Measurements from ENCODE around the gene EIF2AK3. TPM values are rescaled to one million over a fixed set of nuclear protein-coding genes. Genes with fewer than 3 reads are reported as not detected.

EIF2AK3 gene
- total RNA-seq, 1 donor: 25.9 TPM

GRCh38 chr2:88540346-88540745 lies 86.9 kb downstream of the EIF2AK3 start:
- H3K4me3 ChIP-seq (ENCODE audit: low read depth, low read length): no peak overlapping the region
- DNase-seq (ENCODE audit: low read depth): peak; percentile 26
- TF ChIP-seq CTCF (IDR thresholded peaks at IDR 0.05; ENCODE audit: insufficient read depth, low read depth, low read length): no peak

- no peak overlapping the region for H3K4me3 ChIP-seq (ENCODE audit: low read depth, low read length)
- DNase-seq (ENCODE audit: low read depth): no peak
- TF ChIP-seq CTCF (IDR thresholded peaks at IDR 0.05; ENCODE audit: insufficient read depth, low read depth, low read length): no peak
These were observed 88.8 kb downstream of the EIF2AK3 start for GRCh38 chr2:88538362-88538917.

GRCh38 chr2:88537640-88538039 lies 89.6 kb downstream of the EIF2AK3 start:
- no peak for TF ChIP-seq CTCF (IDR thresholded peaks at IDR 0.05; ENCODE audit: insufficient read depth, low read depth, low read length)
- no peak overlapping the region for H3K4me3 ChIP-seq (ENCODE audit: low read depth, low read length)
- no peak for DNase-seq (ENCODE audit: low read depth)

- no peak for TF ChIP-seq CTCF (IDR thresholded peaks at IDR 0.05; ENCODE audit: insufficient read depth, low read depth, low read length)
- no peak overlapping the region for H3K4me3 ChIP-seq (ENCODE audit: low read depth, low read length)
- peak; percentile 4 for DNase-seq (ENCODE audit: low read depth)
These were observed 97.2 kb downstream of the EIF2AK3 start for GRCh38 chr2:88530081-88530480.

GRCh38 chr2:88521445-88522073 lies 105.7 kb downstream of the EIF2AK3 start:
- no peak overlapping the region for H3K4me3 ChIP-seq (ENCODE audit: low read depth, low read length)
- DNase-seq (ENCODE audit: low read depth): no peak
- TF ChIP-seq CTCF (IDR thresholded peaks at IDR 0.05; ENCODE audit: insufficient read depth, low read depth, low read length): no peak

GRCh38 chr2:88517759-88518201 lies 109.5 kb downstream of the EIF2AK3 start:
- no peak overlapping the region for H3K4me3 ChIP-seq (ENCODE audit: low read depth, low read length)
- no peak for TF ChIP-seq CTCF (IDR thresholded peaks at IDR 0.05; ENCODE audit: insufficient read depth, low read depth, low read length)
- DNase-seq (ENCODE audit: low read depth): no peak

Other genes with a start within 250 kb of the EIF2AK3 start
- not detected in 2 replicates for gene FOXI3, start 174.8 kb downstream of the EIF2AK3 start, total RNA-seq
- gene RPIA, start 64.2 kb upstream of the EIF2AK3 start, total RNA-seq: 6.8 and 9.5 TPM in 2 replicates

All from fibroblast of villous mesenchyme (primary cell).